ENCODE results near the gene E2F8. TPM values are rescaled to one million over a fixed set of nuclear protein-coding genes. Genes with fewer than 3 reads are reported as not detected.
"Not testable (repeated sequence)": the region's sequence is repeated elsewhere in the genome, so short reads cannot be mapped to it uniquely, and the experiment has no call there.

The E2F8 gene, protein sequence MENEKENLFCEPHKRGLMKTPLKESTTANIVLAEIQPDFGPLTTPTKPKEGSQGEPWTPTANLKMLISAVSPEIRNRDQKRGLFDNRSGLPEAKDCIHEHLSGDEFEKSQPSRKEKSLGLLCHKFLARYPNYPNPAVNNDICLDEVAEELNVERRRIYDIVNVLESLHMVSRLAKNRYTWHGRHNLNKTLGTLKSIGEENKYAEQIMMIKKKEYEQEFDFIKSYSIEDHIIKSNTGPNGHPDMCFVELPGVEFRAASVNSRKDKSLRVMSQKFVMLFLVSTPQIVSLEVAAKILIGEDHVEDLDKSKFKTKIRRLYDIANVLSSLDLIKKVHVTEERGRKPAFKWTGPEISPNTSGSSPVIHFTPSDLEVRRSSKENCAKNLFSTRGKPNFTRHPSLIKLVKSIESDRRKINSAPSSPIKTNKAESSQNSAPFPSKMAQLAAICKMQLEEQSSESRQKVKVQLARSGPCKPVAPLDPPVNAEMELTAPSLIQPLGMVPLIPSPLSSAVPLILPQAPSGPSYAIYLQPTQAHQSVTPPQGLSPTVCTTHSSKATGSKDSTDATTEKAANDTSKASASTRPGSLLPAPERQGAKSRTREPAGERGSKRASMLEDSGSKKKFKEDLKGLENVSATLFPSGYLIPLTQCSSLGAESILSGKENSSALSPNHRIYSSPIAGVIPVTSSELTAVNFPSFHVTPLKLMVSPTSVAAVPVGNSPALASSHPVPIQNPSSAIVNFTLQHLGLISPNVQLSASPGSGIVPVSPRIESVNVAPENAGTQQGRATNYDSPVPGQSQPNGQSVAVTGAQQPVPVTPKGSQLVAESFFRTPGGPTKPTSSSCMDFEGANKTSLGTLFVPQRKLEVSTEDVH
- 11.4 TPM for polyA plus RNA-seq (ENCODE audit: insufficient read length)
- long read RNA-seq, donor 1, result 0 reads
- long read RNA-seq, donor 2, result 0 reads
- long read RNA-seq, donor 3, partial matches to known transcripts, result 0 of 1 reads
- long read RNA-seq, donor 3, other reads (novel, unspliced or antisense), result 0 of 1 reads
- long read RNA-seq, donor 4, result 0 reads
- long read RNA-seq, donor 5, partial matches to known transcripts, result 0 of 1 reads
- long read RNA-seq, donor 5, other reads (novel, unspliced or antisense), result 0 of 1 reads
- long read RNA-seq, donor 6, result 0 reads
- long read RNA-seq, donor 7, partial matches to known transcripts, result 0 of 2 reads
- long read RNA-seq, donor 7, other reads (novel, unspliced or antisense), result 0 of 2 reads
- long read RNA-seq, donor 8, result 0 reads

- DNase-seq, result peak; percentile 93
Observed at GRCh38 chr11:19240420-19241259, at the start of gene E2F8. E2F8 (minus strand) TSS chr11:19240945; CDS start chr11:19240121, 824 bp downstream.

DNA sequence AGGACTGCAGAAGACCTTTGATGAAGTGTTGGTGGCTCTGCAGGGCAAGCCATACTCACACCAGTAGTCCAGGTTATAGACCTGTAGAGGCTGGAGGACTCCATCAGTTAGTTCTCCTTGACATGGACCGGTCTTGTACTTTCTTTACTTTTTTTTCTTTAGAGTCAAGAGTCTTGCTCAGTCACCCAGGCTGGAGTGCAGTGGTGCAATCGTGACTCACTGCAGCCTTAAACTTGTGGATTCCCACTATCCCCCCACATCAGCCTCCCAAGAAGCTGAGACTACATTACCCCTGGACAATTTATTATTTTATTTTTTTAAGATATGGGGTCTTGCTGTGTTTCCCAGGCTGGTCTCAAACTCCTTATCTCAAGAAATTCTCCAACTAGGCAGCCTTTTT lies 49.6 kb upstream of the E2F8 start:
- no peak for DNase-seq

DNA sequence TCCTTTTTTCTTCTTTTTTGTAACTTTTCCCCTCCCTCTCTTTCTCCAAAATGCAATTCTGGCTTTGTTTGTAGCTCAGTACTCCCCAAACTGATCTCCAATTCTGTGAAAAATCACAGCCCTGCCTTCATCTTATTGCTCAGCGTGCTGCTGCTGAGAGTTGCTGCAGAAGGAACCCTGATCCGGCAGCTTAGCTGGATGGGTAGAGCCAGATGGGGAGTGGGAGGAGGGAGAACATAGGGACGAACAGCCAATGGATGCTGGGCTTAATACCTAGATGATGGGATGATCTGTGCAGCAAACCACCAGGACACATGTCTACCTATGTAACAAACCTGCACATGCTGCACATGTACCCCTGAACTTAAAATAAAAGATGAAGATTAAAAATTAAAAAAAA lies 47.5 kb upstream of the E2F8 start:
- no peak for DNase-seq

GRCh38 chr11:19286411-19286810 lies 45.7 kb upstream of the E2F8 start:
- DNase-seq, result no peak

DNA sequence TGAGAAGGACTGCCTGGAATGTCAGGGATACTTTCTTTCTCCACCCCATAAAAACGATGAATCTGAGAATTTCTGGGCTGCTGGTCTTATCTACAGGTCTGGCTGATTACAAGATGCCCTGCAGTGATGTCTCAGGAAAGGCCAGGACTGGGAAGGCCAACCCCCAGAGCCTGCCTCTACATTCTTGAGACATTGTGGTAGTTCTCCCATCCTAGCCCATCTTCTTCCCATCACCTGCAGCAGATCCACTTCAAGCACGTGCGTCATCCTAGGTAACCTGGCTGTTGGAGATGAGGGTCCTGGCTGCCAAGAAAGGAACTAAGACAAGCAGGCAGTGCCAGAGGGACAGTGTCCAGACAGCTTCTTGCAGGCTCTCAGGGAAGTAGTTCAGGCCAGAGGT lies 44.1 kb upstream of the E2F8 start:
- no peak for DNase-seq

- no peak for DNase-seq
Observed at GRCh38 chr11:19283991-19284390, 43.2 kb upstream of the E2F8 start.

- no peak for DNase-seq
Observed at GRCh38 chr11:19281555-19281954, 40.8 kb upstream of the E2F8 start.

GRCh38 chr11:19281041-19281440 lies 40.3 kb upstream of the E2F8 start:
- DNase-seq, result no peak

DNA sequence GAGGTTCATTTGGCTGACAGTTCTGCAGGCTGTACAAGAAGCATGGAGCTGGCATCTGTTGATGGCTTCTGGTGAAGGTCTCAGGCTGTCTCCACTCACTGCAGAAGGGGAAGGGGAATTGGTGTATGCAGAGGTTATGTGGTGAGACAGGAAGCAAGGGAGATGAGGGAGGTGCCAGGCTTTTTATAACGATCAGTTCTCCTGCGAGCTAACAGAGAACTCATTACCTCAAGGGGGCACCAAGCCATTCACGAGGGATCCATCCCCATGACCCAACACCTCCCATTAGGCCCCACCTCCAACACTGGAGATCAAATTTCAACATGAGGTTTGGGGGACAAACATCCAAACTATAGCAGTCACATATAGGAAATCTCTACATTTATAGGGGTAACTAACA lies 38.7 kb upstream of the E2F8 start:
- DNase-seq, result no peak

DNA sequence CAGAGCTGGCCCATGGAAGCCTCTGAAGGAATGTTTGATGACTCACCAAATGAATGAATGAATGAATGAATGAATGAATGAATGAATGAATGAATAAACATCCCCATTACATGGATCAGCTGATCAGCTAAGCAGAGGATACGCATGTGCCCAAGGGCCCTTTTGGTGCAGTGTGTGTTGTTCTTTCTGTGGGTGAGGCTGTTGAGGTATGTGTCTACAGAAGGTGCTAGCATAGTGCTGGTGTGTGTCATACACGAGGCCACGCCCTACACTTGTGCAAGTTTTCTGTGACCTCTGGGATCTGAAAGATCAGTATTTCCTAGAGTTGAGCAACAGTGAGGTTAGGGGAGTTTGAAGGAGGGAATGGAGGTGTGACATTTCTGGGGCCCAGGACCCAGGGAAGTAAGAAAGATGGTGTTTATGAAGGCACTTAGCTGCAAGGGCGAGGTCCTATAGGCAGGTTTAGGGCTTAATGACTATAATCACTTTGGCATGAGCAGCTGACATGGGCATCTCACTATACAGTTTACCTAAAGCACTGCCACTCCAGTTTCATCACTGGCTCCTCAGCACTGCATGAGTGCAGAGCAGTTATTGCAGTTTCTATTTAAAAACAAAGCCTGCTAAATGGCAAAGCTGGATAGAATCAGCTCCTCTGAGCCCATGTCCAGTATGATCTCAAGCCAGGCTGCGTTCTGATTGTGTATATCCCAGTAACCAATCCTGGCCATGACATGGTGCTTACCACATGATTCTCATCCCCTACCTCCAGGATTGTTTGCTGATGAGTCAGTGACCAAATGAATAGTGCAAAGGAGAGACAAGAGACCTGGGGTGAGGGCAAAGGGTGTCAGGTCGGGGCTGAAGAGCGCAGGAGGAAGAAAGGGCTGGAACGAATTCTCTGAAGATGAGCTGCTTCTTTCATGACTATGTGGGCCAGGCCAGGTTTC lies 36.4 kb upstream of the E2F8 start:
- DNase-seq, result no peak

DNA sequence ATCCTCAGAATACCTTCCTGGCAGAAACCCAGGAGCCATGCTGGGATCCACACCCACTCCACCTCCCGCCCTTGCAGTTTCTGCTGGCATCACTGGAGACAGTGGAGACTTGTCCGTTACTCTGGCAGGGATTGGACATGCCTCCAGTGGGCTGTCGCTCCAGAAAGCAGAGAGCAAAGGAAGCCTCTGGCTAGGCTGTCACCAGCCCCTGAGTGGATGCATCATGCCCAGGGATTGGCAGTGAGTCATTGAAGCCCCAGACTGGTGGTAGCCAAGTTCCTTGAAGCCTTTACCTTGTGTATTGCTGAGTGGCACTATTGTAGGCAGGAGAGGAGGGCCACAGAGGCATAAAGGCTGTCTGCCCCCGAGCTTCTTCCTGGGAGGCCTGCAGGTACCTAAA lies 34.8 kb upstream of the E2F8 start:
- DNase-seq, result no peak

DNA sequence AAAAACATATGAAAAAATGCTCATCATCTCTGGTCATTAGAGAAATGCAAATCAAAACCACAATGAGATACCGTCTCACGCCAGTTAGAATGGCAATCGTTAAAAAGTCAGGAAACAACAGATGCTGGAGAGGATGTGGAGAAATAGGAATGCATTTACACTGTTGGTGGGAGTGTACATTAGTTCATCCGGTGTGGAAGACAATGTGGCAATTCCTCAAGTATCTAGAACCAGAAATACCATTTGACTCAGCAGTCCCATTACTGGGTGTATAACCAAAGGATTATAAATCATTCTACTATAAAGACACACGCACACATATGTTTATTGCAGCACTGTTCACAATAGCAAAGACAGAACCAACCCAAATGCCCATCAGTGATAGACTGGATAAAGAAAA lies 32.5 kb upstream of the E2F8 start:
- DNase-seq, result not testable (repeated sequence)

DNA sequence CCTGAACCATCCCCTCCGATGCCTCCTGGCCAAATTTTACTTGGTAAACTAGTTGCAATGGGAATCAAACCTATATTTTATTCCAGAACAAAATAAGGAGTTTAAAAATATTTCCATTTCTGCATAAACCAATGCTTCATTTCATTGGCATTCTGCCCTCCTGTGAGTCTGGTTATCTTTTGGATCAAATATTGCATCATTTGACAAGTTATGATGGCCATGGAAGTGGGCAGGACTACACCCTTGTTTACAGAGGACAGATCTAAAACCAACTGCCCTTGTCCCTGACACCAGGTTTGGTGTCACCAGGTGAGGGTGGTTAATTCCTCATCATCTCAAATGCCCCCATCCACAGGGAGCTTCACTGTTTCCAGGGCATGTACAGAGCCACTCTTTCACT lies 28.2 kb upstream of the E2F8 start:
- no peak for DNase-seq

DNA sequence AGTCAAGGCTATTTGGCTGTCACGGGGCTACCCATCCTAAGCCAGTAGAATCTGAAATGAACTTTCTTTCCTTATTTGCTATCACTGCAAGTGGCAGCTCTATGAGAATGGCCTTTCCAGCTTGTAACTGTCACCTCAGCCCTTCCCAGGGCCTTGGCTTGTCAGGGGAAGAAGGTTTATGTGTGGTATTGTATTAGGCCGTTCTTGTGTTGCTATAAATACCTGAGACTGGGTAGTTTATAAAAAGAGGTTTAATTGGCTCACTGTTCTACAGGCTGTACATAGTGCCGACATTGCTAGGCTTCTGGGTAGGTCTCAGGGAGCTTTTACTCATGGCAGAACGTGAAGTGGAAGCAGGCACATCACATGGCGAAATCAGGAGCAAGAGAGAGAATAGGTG lies 26.8 kb upstream of the E2F8 start:
- no peak for DNase-seq

GRCh38 chr11:19263333-19263732 lies 22.6 kb upstream of the E2F8 start:
- no peak for DNase-seq

DNA sequence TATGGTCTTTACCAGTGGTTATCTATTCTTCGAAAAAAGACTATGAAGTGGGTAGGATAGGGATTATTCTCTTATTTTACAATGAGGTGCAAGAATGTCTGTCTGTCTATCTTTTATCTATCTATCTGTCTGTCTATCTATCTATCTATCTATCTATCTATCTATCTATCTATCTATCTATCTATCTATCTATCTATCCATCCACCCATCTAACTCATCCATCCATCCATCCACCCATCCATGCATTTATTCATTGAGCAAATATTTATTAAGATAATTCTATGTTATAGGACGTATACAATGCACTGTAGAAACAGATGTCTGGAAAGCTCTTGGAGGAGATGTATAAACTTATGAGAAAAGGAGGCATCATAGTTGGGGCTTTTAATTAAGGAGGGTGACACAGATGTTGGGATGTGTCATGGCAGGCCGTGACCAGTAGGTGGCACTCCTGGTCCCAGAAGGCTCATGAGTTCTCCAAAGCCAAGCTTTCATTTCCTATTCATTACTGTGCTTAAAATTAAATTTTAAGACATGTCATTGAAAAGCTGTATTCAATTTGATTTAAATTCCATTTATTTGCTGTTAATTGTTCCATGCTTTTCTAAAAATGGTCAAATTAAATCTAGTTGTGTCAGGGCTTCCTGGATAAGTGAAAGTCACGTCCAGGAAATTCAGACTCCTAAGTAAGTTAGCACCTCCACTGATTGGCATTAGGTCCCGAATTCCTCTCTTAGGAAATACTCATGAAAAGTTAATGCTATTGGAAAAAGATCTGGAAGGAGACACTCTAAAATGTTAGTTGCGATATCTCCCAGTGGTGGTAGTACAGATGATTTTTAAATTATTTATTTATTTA lies 19.0 kb upstream of the E2F8 start:
- no peak for DNase-seq

GRCh38 chr11:19258641-19259230 lies 18.0 kb upstream of the E2F8 start:
- DNase-seq, result no peak

- DNase-seq, result not testable (repeated sequence)
Observed at GRCh38 chr11:19254441-19254840, 13.7 kb upstream of the E2F8 start.

DNA sequence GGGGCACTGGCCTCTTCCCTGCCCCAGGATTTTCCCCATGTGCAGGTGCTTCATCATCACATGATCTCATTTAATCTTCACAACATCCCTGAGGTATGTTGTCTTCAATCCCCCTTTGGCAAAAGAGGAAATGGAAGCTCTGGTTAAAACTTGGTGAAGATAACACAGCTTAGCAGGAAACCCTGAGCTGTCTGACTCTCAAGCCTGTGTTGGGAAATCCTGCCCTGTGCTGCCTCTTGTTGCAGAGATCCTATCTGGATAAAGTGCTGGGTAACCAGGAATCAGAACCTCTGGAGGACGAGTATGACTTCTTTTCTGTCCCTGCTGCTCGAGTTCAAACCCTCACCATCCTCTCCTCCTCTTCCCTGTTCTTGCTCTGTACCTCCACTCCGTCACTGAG lies 13.1 kb upstream of the E2F8 start:
- DNase-seq, result no peak
